DOHH2 (cell line): ENCODE data around the gene ZNF469.

Experiments used
- H3F3A ChIP-seq: fragments of 200-600 bp; sonication (generic), shearing (Covaris generic); 2 replicates; pipeline ENCODE4 v1.6.0; 2016; ENCODE audit warnings: antibody characterized with exemption, mild to moderate bottlenecking; ENCODE audit not compliant: control insufficient read depth, insufficient read depth
- H3K27ac ChIP-seq: fragments of 200-600 bp; sonication (generic); 2 replicates; pipeline ENCODE4 v1.5.1; 2014; ENCODE audit warnings: low read depth, mild to moderate bottlenecking, low read length, moderate library complexity
- H3K27me3 ChIP-seq: fragments of 200-600 bp; sonication (generic); 2 replicates; pipeline ENCODE4 v1.6.1; 2014; ENCODE audit warnings: mild to moderate bottlenecking, low read length, mixed read lengths; ENCODE audit not compliant: control insufficient read depth
- H3K36me3 ChIP-seq: fragments of 200-600 bp; sonication (generic); 2 replicates; pipeline ENCODE4 v1.6.1; 2014; ENCODE audit warnings: mild to moderate bottlenecking, low read length, moderate library complexity, mixed read lengths; ENCODE audit not compliant: control insufficient read depth
- H3K4me1 ChIP-seq: fragments of 200-600 bp; sonication (generic); 2 replicates; pipeline ENCODE4 v1.6.1; 2014; ENCODE audit warnings: mild to moderate bottlenecking, low read length, mixed read lengths; ENCODE audit not compliant: control insufficient read depth
- H3K4me2 ChIP-seq: fragments of 200-600 bp; sonication (generic); 2 replicates; pipeline ENCODE4 v1.6.0; 2014; ENCODE audit warnings: mild to moderate bottlenecking, low read length, moderate library complexity
- H3K4me3 ChIP-seq: fragments of 200-600 bp; sonication (generic); 2 replicates; pipeline ENCODE4 v1.5.1; 2014; ENCODE audit warnings: mild to moderate bottlenecking, low read length, mixed read lengths
- H3K79me2 ChIP-seq: fragments of 200-600 bp; sonication (generic); 2 replicates; pipeline ENCODE4 v1.6.1; 2014; ENCODE audit warnings: mild to moderate bottlenecking, low read length, mixed read lengths; ENCODE audit not compliant: control insufficient read depth
- H3K9me2 ChIP-seq: fragments of 200-600 bp; sonication (generic); replicated peaks from 2 replicates; pipeline ENCODE4 v1.6.1; 2014; ENCODE audit warnings: mild to moderate bottlenecking, low read length, mixed read lengths; ENCODE audit not compliant: control insufficient read depth
- H3K9me3 ChIP-seq: fragments of 200-600 bp; sonication (generic); 2 replicates; pipeline ENCODE4 v1.6.1; 2014; ENCODE audit warnings: antibody characterized with exemption, low read length, mixed read lengths; ENCODE audit not compliant: control insufficient read depth, insufficient read depth
- H4K20me1 ChIP-seq: fragments of 200-600 bp; sonication (generic); 2 replicates; pipeline ENCODE4 v1.6.0; 2014; ENCODE audit warnings: low read depth, mild to moderate bottlenecking, antibody characterized with exemption, low read length, moderate library complexity; ENCODE audit not compliant: control insufficient read depth, insufficient read depth
- CTCF ChIP-seq: fragments of 200-600 bp; sonication (generic); IDR thresholded peaks from one replicate; pipeline ENCODE4 v1.5.1; 2014; ENCODE audit warnings: antibody characterized with exemption, mild to moderate bottlenecking, low read depth, low read length; ENCODE audit not compliant: poor library complexity, severe bottlenecking
- EZH2phosphoT487 ChIP-seq: fragments of 200-600 bp; sonication (generic); IDR thresholded peaks from 2 replicates; pipeline ENCODE4 v1.6.1; 2017; ENCODE audit warnings: borderline replicate concordance, mild to moderate bottlenecking, antibody characterized with exemption, low read length, moderate library complexity, mixed read lengths

ZNF469 gene

GRCh38 chr16:88411951-88412576, 29.3 kb downstream of the ZNF469 start:
- H3K79me2 ChIP-seq, result no peaks in the 10 kb centered on the region
- no peak overlapping the region for H3K4me3 ChIP-seq
- TF ChIP-seq CTCF (no peak), EZH2phosphoT487 (no peak)
- no peaks in the 10 kb centered on the region for H3K36me3 ChIP-seq
- no peaks in the 10 kb centered on the region for H3F3A ChIP-seq
- no peak overlapping the region for H3K27ac ChIP-seq
- no peaks in the 10 kb centered on the region for H3K9me3 ChIP-seq
- H4K20me1 ChIP-seq, result no peaks in the 10 kb centered on the region
- no peaks in the 10 kb centered on the region for H3K4me1 ChIP-seq
- no peak overlapping the region for H3K4me2 ChIP-seq
- H3K9me2 ChIP-seq, result no peaks in the 10 kb centered on the region
- H3K27me3 ChIP-seq, result no peaks in the 10 kb centered on the region

GRCh38 chr16:88412766-88413165, 30.0 kb downstream of the ZNF469 start:
- H3K27me3 ChIP-seq, result no peaks in the 10 kb centered on the region
- no peak overlapping the region for H3K4me2 ChIP-seq
- H3K4me3 ChIP-seq, result no peak overlapping the region
- no peaks in the 10 kb centered on the region for H3K4me1 ChIP-seq
- no peaks in the 10 kb centered on the region for H3K79me2 ChIP-seq
- no peaks in the 10 kb centered on the region for H4K20me1 ChIP-seq
- TF ChIP-seq CTCF (no peak), EZH2phosphoT487 (no peak)
- H3K9me2 ChIP-seq, result no peaks in the 10 kb centered on the region
- H3K27ac ChIP-seq, result no peak overlapping the region
- H3K9me3 ChIP-seq, result no peaks in the 10 kb centered on the region
- H3K36me3 ChIP-seq, result no peaks in the 10 kb centered on the region
- no peaks in the 10 kb centered on the region for H3F3A ChIP-seq

GRCh38 chr16:88413231-88413630, 30.5 kb downstream of the ZNF469 start:
- H3K4me2 ChIP-seq, result no peak overlapping the region
- TF ChIP-seq EZH2phosphoT487, result no peak
- TF ChIP-seq CTCF, result no peak
- H3K9me2 ChIP-seq, result no peaks in the 10 kb centered on the region
- no peaks in the 10 kb centered on the region for H3K36me3 ChIP-seq
- no peaks in the 10 kb centered on the region for H4K20me1 ChIP-seq
- H3K9me3 ChIP-seq, result no peaks in the 10 kb centered on the region
- H3K4me3 ChIP-seq, result no peak overlapping the region
- H3F3A ChIP-seq, result no peaks in the 10 kb centered on the region
- no peaks in the 10 kb centered on the region for H3K27me3 ChIP-seq
- no peaks in the 10 kb centered on the region for H3K79me2 ChIP-seq
- H3K4me1 ChIP-seq, result no peaks in the 10 kb centered on the region
- no peak overlapping the region for H3K27ac ChIP-seq

DNA sequence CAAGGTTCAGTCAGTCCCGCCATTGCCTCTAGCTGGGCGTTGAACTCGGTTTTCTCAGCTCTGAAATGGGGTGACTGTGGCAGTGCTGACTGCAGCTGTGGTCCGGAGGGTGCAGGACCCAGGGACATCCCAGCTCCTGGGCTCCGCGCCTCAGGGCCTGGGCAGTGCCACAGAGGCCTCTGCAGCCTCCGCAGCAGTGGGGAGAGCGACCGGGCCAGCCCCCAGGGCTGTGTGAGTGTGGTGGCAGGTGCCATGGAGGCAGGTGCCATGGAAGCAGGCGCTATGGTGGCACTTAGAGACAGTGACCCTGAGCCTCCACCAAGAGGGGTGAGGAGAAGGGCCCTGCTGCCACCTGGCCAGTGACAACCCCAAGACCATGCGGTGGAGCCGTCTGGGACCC, 30.9 kb downstream of the ZNF469 start:
- Histone ChIP-seq H3K27ac (no peak overlapping the region), H3K4me3 (no peak overlapping the region), H4K20me1 (no peaks in the 10 kb centered on the region), H3K27me3 (no peaks in the 10 kb centered on the region), H3K4me1 (no peaks in the 10 kb centered on the region), H3K9me3 (no peaks in the 10 kb centered on the region), H3K4me2 (no peak overlapping the region), H3K36me3 (no peaks in the 10 kb centered on the region), H3F3A (no peaks in the 10 kb centered on the region), H3K9me2 (no peaks in the 10 kb centered on the region), H3K79me2 (no peaks in the 10 kb centered on the region)
- no peak for TF ChIP-seq CTCF
- TF ChIP-seq EZH2phosphoT487, result no peak
